RWPE1 (cell line): ENCODE measurements around the gene PHTF2.
"Not testable (repeated sequence)": the region's sequence is repeated elsewhere in the genome, so short reads cannot be mapped to it uniquely, and the experiment has no call there.

Source experiments
- CTCF ChIA-PET: fragments of 350-600 bp; sonication (Branson Sonifier 250); formaldehyde crosslinking; extraction: SDS; loops from one replicate; lab custom pipeline; 2021; lab: Yijun Ruan, JAX
- POLR2A ChIA-PET: fragments of 400-600 bp; formaldehyde crosslinking; extraction: SDS; loops from one replicate; lab custom pipeline; 2020; ENCODE audit warnings: antibody characterized with exemption; ENCODE audit not compliant: low non-redundant PET; lab: Yijun Ruan, JAX
- DNase-seq: peaks from one replicate; pipeline ENCODE4 v3.0.0; 2012; ENCODE audit warnings: low spot score
- H3K27ac ChIP-seq: fragments of 450-650 bp; 2 replicates; pipeline ENCODE4 v1.5.1; 2017
- TF ChIP-seq, protein P1 (sequence below): fragments of 450-650 bp; conservative IDR thresholded peaks from 2 replicates; pipeline ENCODE4 v1.5.1; 2017; ENCODE audit warnings: low read depth, mild to moderate bottlenecking

The PHTF2 gene

GRCh38 chr7:77782383-77782782 is 16.2 kb upstream of the PHTF2 start:
- TF ChIP-seq, protein P1, sequence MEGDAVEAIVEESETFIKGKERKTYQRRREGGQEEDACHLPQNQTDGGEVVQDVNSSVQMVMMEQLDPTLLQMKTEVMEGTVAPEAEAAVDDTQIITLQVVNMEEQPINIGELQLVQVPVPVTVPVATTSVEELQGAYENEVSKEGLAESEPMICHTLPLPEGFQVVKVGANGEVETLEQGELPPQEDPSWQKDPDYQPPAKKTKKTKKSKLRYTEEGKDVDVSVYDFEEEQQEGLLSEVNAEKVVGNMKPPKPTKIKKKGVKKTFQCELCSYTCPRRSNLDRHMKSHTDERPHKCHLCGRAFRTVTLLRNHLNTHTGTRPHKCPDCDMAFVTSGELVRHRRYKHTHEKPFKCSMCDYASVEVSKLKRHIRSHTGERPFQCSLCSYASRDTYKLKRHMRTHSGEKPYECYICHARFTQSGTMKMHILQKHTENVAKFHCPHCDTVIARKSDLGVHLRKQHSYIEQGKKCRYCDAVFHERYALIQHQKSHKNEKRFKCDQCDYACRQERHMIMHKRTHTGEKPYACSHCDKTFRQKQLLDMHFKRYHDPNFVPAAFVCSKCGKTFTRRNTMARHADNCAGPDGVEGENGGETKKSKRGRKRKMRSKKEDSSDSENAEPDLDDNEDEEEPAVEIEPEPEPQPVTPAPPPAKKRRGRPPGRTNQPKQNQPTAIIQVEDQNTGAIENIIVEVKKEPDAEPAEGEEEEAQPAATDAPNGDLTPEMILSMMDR = no peak
- POLR2A ChIA-PET = no interaction called here
- DNase-seq = no peak
- no peak overlapping the region for H3K27ac ChIP-seq
- CTCF ChIA-PET = no interaction called here

DNA sequence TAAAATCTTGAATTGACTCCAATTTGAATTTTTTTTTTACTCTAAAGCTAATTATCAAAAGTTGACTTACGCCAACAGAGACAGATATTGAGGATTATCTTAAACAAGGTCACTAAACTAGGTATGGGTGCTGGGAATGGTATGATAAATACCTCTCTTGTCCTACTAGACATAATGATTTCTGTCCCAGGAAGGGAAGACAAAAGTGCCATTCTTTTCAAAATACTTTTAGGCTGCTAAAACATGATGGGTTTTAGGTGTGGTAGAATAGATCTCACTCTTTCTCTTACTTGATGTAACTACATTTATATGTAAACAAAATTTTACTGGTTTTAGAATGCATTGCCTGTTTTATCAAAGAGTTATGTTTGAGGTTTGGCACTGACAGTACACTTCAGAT is 15.5 kb upstream of the PHTF2 start:
- TF ChIP-seq, protein P1 = no peak
- no peak overlapping the region for H3K27ac ChIP-seq
- ChIA-PET POLR2A (no interaction called here), CTCF (no interaction called here)
- no peak for DNase-seq

- ChIA-PET POLR2A (no interaction called here), CTCF (no interaction called here)
- TF ChIP-seq, protein P1 = no peak
- DNase-seq = no peak
- H3K27ac ChIP-seq = no peak overlapping the region
These were observed 15.0 kb upstream of the PHTF2 start for GRCh38 chr7:77783545-77783944.

- H3K27ac ChIP-seq, POLR2A ChIA-PET, CTCF ChIA-PET, DNase-seq: not testable (repeated sequence)
These were observed 14.1 kb upstream of the PHTF2 start for GRCh38 chr7:77784426-77784825.

DNA sequence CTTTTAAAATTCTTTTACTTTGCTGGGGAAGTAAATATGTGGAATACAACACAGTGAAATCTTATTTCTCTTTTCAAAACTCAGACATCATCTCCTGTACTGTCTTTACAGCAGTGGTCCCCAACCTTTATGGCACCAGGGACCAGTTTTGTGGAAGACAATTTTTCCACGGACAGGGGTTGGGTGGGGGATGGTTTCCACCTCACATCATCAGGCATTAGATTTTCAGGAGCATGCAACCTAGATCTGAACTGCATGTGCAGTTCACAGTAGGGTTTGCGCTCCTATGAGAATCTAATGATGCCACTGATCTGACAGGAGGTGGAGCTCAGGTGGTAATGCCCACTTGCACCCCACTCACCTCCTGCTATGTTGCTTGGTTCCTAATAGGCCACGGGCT is 12.6 kb upstream of the PHTF2 start:
- CTCF ChIA-PET = no interaction called here
- POLR2A ChIA-PET = no interaction called here
- no peak for DNase-seq
- H3K27ac ChIP-seq = no peak overlapping the region
- TF ChIP-seq, protein P1 = no peak

- H3K27ac ChIP-seq = no peak overlapping the region
- DNase-seq = no peak
- TF ChIP-seq, protein P1 = no peak
- CTCF ChIA-PET = no interaction called here
- POLR2A ChIA-PET = no interaction called here
These were observed 11.8 kb upstream of the PHTF2 start for GRCh38 chr7:77786741-77787140.

GRCh38 chr7:77788327-77788902 is 10.2 kb upstream of the PHTF2 start:
- ChIA-PET CTCF (interaction anchor here (0.5 to 0.6 kb wide), 2 partner anchors 22 to 83 kb away, joined by 3 to 6 read pairs; no protein-coding TSS in a partner anchor), POLR2A (no interaction called here)
- DNase-seq = no peak
- TF ChIP-seq, protein P1 = no peak
- no peak overlapping the region for H3K27ac ChIP-seq
